ENCODE results near the gene NSD2.

NSD2 gene

DNA sequence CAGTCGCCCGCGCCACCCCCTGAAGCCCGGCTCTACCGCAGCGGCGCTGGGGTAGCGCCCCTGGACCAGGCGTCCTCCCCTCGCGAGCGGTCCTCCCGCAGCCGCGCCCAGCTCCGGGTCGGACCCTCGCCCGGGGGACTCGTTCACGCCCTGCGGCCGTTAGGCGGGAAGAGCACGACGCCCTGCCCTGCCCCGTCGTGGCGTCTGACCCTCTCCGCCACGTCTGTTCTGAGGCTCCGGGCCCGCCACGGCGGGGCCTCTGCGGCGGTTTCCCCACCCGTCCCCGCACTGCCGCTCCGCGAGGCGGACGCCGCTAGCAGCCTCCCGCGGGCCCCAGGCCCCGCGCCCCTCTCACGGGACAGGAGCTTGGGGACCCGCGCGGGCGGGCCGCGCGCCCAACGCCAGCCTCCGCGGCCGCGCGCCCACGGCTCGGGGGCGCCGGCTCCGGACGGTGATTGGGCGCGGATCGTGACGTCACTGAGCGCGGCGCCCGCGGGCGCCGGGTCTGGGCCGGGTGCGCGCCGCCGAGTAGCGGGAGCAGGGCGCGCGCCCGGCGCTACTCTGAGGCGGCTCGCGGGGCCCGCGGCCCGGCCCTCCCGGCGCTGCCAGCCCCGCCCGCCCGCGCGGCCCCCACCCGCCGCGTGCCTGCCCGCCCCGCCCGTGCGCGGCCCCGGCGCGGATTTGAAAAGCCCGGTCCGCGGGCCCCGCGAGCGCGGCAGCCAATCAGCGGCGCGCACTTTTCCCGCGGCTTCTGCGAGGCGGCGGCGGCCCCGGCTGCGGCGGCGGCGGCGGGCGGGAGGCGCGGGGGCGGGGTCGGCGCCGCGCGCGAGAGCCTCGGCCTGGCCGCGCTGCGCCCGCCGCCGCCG, at the start of gene NSD2:
Gene NSD2, plus strand, starts transcription at position 816 of the 866 bp plus-strand sequence. CDS start 29,262 bp downstream, outside the sequence.
- H3K9me3 ChIP-seq (ENCODE audit: low read length) = no peaks in the 10 kb centered on the region
- peak within 1 kb of the TSS; percentile 86 for H3K27ac ChIP-seq (ENCODE audit: low read depth, low read length)
- H3K9ac ChIP-seq (ENCODE audit: low read length) = peak within 1 kb of the TSS; percentile 82
- peaks cover 16% of the 10 kb centered on the region for H3K4me1 ChIP-seq (ENCODE audit: insufficient read depth, low read length)
- H3K36me3 ChIP-seq (ENCODE audit: insufficient read depth, low read length) = no peaks in the 10 kb centered on the region
- peaks cover 6 to 8% of the 10 kb centered on the region in 2 donors for H3K27me3 ChIP-seq (ENCODE audit: control insufficient read depth in 1 of 2, insufficient read depth in 2 of 2, low read length in 2 of 2)
- H3K4me3 ChIP-seq (ENCODE audit: low read depth in 1 of 2, low read length in 2 of 2) = peak within 1 kb of the TSS; percentile 71 to 84

DNA sequence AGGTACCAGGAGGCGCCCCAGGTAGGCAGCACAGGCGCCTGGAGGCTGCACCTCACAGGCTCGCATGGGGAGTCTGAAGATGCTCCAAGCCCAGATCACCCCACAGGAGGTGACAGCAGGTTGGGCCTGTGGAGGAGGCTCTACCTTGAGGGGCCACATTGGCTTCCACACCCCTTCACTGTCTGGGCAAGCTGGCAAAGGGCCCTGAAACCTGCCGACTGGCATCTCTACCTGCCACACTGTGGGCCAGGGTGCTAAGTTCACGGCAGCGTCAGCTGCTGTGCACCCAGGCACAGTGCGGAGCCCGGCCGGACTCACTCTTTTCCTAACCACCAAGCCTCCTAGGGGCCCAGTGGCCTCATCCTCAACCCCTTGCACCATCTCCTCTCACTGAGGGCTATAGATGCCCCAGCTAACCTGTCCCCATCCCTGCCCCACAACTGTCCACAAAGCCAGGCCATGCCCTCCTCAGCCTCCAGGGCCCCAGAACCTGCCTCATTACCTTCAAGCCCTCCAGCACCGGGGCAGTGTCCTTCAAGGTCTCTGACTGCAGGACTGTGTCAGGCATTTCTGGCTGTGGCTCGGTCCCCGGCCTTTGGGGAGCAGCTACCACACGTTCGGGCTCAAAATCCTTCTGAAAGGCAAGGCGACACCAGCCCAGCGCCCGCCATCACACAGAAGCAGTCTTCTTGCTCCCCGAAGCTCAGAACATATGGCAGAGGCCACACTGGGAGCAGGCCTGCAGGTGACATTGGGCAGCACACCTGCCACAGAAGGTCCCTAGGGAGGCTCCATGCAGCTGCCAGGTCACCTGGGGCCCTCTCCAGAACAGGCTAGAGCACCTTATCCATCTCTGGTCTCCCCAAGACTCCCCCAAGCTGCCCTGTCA, 49.3 kb upstream of the NSD2 start:
- Histone ChIP-seq H3K9me3 (ENCODE audit: low read length) (no peaks in the 10 kb centered on the region), H3K4me3 (ENCODE audit: low read depth in 1 of 2, low read length in 2 of 2) (no peak overlapping the region), H3K4me1 (ENCODE audit: insufficient read depth, low read length) (no peaks in the 10 kb centered on the region), H3K27me3 (ENCODE audit: control insufficient read depth in 1 of 2, insufficient read depth in 2 of 2, low read length in 2 of 2) (no peaks in the 10 kb centered on the region), H3K9ac (ENCODE audit: low read length) (no peak overlapping the region), H3K36me3 (ENCODE audit: insufficient read depth, low read length) (peaks cover 56% of the 10 kb centered on the region), H3K27ac (ENCODE audit: low read depth, low read length) (no peak overlapping the region)

DNA sequence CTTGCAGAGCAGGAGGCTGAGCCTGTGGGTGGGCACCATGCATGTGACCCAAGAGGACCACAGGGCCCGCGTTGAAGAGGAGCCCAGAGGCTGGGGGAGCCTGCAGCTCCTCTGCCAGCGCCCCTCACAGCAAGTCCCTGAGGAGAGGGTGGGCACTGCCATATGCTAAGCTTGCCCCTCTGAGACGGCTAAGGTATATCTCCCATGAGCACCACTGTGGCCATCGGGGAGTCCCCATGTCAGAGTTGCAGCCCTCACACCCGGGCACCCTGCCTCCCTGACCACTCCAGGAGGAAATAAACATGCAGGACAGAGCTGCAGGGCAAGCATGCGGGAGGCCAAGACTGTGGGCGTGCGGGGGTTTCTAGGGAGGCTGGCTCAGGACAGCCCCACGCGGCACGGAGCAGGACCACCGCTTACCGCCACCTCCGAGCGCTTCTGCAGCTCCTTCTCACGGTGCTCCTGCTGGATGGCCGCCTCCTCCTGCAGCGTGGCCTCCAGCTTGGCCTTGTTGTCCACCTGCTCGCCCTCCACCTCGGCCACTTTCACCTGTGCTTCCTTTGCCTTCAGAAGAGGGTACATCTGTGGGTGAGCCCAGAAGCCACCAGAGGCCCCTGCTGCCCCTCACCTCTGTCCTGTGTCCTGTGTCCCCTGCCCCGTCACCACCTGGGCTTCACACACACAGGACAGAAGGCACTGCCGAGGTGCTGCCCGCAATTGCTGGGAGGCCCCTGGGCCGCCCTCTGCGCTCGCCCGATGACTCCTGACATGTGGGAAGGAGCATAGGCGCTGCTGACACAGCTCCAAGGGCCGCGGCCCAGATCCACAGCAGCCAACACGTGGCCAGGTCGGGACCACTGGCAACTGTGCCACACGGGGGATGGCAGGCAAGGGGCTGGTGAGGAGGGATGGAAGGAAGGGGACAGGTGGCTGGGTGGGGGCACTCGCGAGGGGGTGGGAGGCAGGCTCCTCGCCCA, 48.3 kb upstream of the NSD2 start:
- peaks cover 56% of the 10 kb centered on the region for H3K36me3 ChIP-seq (ENCODE audit: insufficient read depth, low read length)

DNA sequence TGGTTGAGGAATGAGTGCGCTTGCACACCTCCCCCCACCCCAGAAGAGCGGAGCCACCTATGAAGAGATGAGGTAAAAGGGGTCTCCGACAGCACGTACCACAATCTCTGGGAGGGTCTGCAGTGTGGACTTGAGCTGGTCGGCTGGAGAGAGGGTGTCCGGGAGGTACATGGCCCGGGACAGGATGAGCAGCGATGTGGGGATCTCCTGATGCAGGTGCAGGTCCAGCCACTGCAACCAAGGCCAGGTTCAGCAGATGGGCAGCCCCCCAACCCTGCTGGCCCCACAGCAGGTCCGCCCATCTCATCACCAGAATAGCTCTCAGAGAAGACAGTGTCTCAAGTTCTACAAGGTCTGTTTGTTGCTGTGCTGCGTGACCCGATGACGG, 47.7 kb upstream of the NSD2 start:
- H3K36me3 ChIP-seq (ENCODE audit: insufficient read depth, low read length) = peaks cover 56% of the 10 kb centered on the region
- H3K9me3 ChIP-seq (ENCODE audit: low read length) = no peaks in the 10 kb centered on the region
- no peak overlapping the region for H3K4me3 ChIP-seq (ENCODE audit: low read depth in 1 of 2, low read length in 2 of 2)

More for the DNA sequence above, 48.3 kb upstream of the NSD2 start:
- Histone ChIP-seq H3K9ac (ENCODE audit: low read length) (no peak overlapping the region), H3K4me3 (ENCODE audit: low read depth in 1 of 2, low read length in 2 of 2) (no peak overlapping the region), H3K4me1 (ENCODE audit: insufficient read depth, low read length) (no peaks in the 10 kb centered on the region), H3K27me3 (ENCODE audit: control insufficient read depth in 1 of 2, insufficient read depth in 2 of 2, low read length in 2 of 2) (no peaks in the 10 kb centered on the region), H3K27ac (ENCODE audit: low read depth, low read length) (no peak overlapping the region), H3K9me3 (ENCODE audit: low read length) (no peaks in the 10 kb centered on the region)

DNA sequence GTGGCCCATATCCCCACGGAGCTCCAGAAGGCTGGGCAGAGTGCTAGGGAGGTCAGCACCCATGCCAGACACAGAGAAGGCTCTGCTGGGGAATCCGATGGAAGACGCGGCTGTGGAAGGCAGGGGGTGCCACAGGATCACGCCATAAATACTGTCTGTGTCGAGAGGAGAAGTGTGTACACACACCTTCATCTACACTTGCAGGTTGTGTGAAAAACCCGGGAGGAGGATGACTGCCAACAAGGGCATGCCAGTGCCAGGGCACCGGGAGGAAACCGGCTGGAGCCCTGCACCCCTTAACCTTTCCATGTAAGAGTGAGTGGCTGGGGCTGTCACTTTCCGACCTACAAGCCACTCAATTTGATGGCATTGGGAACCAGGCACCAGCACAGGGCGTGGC, 46.4 kb upstream of the NSD2 start:
- Histone ChIP-seq H3K9ac (ENCODE audit: low read length) (no peak overlapping the region), H3K36me3 (ENCODE audit: insufficient read depth, low read length) (peaks cover 48% of the 10 kb centered on the region), H3K4me3 (ENCODE audit: low read depth in 1 of 2, low read length in 2 of 2) (no peak overlapping the region), H3K9me3 (ENCODE audit: low read length) (no peaks in the 10 kb centered on the region), H3K27ac (ENCODE audit: low read depth, low read length) (no peak overlapping the region), H3K4me1 (ENCODE audit: insufficient read depth, low read length) (no peaks in the 10 kb centered on the region), H3K27me3 (ENCODE audit: control insufficient read depth in 1 of 2, insufficient read depth in 2 of 2, low read length in 2 of 2) (no peaks in the 10 kb centered on the region)

More for the DNA sequence above, 47.7 kb upstream of the NSD2 start:
- H3K9ac ChIP-seq (ENCODE audit: low read length) = no peak overlapping the region
- H3K27me3 ChIP-seq (ENCODE audit: control insufficient read depth in 1 of 2, insufficient read depth in 2 of 2, low read length in 2 of 2) = no peaks in the 10 kb centered on the region
- H3K4me1 ChIP-seq (ENCODE audit: insufficient read depth, low read length) = no peaks in the 10 kb centered on the region
- H3K27ac ChIP-seq (ENCODE audit: low read depth, low read length) = no peak overlapping the region

DNA sequence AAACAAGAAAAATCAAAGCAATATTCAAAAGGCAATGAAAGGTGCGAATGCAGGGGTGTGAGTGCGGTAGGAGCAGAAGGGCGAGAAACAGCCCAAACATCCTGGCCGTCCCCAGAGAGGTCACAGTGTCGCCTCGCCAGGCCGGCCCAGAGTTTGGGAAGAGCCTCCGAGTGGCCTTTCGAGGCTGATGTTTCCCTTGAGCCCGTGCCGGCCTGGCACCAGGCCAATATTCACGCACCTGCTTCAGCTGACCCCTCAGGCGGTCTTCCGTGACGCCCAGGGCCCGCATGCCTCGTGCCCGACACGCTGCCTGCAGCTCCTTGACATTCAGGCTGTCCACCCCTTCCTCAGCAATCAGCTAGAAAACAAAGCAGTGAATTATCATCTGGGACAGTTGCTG, 45.9 kb upstream of the NSD2 start:
- Histone ChIP-seq H3K36me3 (ENCODE audit: insufficient read depth, low read length) (peaks cover 42% of the 10 kb centered on the region), H3K27ac (ENCODE audit: low read depth, low read length) (no peak overlapping the region), H3K9ac (ENCODE audit: low read length) (no peak overlapping the region), H3K4me1 (ENCODE audit: insufficient read depth, low read length) (no peaks in the 10 kb centered on the region), H3K4me3 (ENCODE audit: low read depth in 1 of 2, low read length in 2 of 2) (no peak overlapping the region), H3K27me3 (ENCODE audit: control insufficient read depth in 1 of 2, insufficient read depth in 2 of 2, low read length in 2 of 2) (no peaks in the 10 kb centered on the region), H3K9me3 (ENCODE audit: low read length) (no peaks in the 10 kb centered on the region)

DNA sequence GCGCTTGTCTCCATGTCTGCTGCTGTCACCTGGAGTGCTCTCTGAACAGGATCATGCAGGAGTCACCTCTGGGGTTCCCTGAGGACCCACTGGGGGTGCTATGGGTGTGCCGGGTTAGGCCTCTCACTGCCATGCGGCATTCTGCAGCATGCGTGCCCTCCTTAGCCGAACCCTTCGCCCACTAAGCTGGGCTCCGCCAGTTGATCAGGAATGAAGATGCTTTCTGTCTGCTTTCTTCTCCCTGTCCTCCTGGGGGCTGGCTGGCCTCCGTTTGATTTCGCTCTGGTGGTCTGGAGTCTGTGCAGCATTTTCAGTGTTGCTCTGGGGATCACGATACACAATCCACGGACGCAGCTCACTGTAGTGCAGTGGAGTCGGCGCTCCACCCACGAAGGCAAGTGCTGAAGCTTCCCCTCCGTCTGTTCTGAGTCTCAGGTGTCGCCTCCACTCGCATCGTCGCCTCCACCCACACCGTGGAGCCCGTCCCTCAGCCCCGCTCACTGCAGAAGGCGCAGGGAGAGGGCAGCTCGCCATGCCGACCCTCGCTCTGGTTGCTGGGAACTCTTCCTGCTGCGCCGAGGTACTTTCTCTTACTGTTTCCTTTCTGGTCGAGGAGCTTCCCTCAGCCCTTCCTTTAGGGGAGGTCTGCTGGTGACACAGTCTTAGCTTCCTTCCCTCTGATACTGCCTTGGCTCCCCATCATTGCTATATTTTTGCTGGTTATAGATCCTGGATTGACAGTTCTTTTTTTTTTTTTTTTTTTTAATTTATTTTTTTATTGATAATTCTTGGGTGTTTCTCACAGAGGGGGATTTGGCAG, 44.5 kb upstream of the NSD2 start:
- Histone ChIP-seq H3K36me3 (ENCODE audit: insufficient read depth, low read length) (peaks cover 54% of the 10 kb centered on the region), H3K4me1 (ENCODE audit: insufficient read depth, low read length) (no peaks in the 10 kb centered on the region), H3K27ac (ENCODE audit: low read depth, low read length) (no peak overlapping the region), H3K9ac (ENCODE audit: low read length) (no peak overlapping the region), H3K4me3 (ENCODE audit: low read depth in 1 of 2, low read length in 2 of 2) (no peak overlapping the region), H3K27me3 (ENCODE audit: control insufficient read depth in 1 of 2, insufficient read depth in 2 of 2, low read length in 2 of 2) (no peaks in the 10 kb centered on the region), H3K9me3 (ENCODE audit: low read length) (no peaks in the 10 kb centered on the region)

DNA sequence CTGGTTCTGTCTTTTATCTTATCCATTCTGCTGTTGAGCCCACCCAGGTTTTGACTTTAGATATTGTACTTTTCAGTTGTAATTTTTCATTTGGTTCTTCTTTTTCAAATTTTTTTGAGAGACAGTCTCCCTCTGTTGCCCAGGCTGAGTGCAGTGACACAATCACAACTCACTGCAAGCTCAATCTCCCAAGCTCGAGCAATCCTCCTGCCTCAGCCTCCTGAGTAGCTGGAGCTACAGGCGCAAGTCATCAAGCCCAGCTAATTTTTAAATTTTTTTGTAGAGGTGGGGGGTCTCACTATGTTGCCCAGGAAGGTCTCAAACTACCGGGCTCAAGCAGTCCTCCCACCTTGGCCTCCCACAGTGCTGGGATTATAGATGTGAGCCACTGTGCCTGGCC, 41.0 kb upstream of the NSD2 start:
- Histone ChIP-seq H3K36me3 (ENCODE audit: insufficient read depth, low read length) (peaks cover 52% of the 10 kb centered on the region), H3K9ac (ENCODE audit: low read length) (no peak overlapping the region), H3K9me3 (ENCODE audit: low read length) (no peaks in the 10 kb centered on the region), H3K27me3 (ENCODE audit: control insufficient read depth in 1 of 2, insufficient read depth in 2 of 2, low read length in 2 of 2) (no peaks in the 10 kb centered on the region), H3K4me3 (ENCODE audit: low read depth in 1 of 2, low read length in 2 of 2) (no peak overlapping the region), H3K27ac (ENCODE audit: low read depth, low read length) (no peak overlapping the region), H3K4me1 (ENCODE audit: insufficient read depth, low read length) (peaks cover 5% of the 10 kb centered on the region)

DNA sequence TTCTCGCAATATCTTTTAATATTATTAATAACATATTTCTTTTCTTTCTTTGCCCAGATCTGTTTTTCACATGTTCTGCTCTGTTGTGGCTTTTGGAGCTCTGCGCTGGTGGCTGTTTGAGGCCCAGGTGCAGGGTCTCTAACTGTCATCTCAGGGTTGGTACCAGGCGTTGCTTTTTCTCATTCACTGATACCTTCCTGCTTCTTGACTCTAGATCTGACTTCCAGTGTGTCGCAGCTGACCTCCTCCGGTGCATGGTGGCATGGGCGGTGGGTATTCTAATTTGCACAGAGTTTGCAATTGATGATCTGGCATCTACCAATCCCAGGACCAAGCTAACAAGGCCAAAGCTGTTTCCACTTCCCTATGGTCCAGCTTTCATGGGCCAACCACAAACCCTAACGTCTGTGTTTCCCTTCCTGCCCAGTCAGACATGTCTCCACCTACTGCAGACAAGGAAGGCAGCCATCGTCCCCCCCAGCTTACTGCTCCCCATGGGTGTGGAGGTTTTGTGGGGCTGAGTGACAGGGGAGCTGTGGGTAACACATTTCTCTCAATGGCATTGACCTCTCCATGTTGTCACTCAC, 40.5 kb upstream of the NSD2 start:
- Histone ChIP-seq H3K4me3 (ENCODE audit: low read depth in 1 of 2, low read length in 2 of 2) (no peak overlapping the region), H3K4me1 (ENCODE audit: insufficient read depth, low read length) (peaks cover 5% of the 10 kb centered on the region), H3K9ac (ENCODE audit: low read length) (no peak overlapping the region), H3K36me3 (ENCODE audit: insufficient read depth, low read length) (peaks cover 52% of the 10 kb centered on the region), H3K9me3 (ENCODE audit: low read length) (no peaks in the 10 kb centered on the region), H3K27me3 (ENCODE audit: control insufficient read depth in 1 of 2, insufficient read depth in 2 of 2, low read length in 2 of 2) (no peaks in the 10 kb centered on the region), H3K27ac (ENCODE audit: low read depth, low read length) (no peak overlapping the region)

DNA sequence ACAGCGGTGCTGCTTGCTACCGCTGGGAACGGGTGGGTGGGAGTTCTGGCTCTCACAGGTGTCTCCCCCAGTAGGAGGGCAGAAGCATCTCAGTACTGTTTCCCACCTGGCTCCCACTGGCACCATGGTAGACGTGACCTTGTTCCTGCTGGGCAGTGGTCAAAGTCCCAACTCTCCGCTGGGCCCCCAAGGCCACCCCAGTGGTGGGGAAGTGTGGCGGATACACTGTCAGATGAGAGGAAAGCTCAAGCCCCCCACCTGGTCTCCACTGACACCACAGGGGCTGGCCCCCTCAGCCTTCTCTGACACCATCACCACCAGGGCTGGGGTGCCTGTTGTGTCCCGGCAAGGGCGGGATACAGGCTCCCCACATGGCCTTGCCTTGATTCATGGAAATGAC, 39.9 kb upstream of the NSD2 start:
- Histone ChIP-seq H3K9ac (ENCODE audit: low read length) (no peak overlapping the region), H3K27me3 (ENCODE audit: control insufficient read depth in 1 of 2, insufficient read depth in 2 of 2, low read length in 2 of 2) (no peaks in the 10 kb centered on the region), H3K9me3 (ENCODE audit: low read length) (no peaks in the 10 kb centered on the region), H3K4me3 (ENCODE audit: low read depth in 1 of 2, low read length in 2 of 2) (no peak overlapping the region), H3K4me1 (ENCODE audit: insufficient read depth, low read length) (peaks cover 5% of the 10 kb centered on the region), H3K36me3 (ENCODE audit: insufficient read depth, low read length) (peaks cover 49% of the 10 kb centered on the region), H3K27ac (ENCODE audit: low read depth, low read length) (no peak overlapping the region)
